HG03575 (cell line): Measurements from ENCODE around the gene UVRAG.
"Not testable (repeated sequence)": the region's sequence is repeated elsewhere in the genome, so short reads cannot be mapped to it uniquely, and the experiment has no call there.

ENCODE experiments used
- ATAC-seq: cut with Tn5 transposase; IDR thresholded peaks from one replicate; pipeline ENCODE4 v1.9.1; 2021; ENCODE audit not compliant: unreplicated experiment, insufficient number of reproducible peaks, low FRiP score; ENCODE audit errors: extremely low read depth

Gene UVRAG

GRCh38 chr11:76026862-76027261, 211.9 kb downstream of the UVRAG start:
- ATAC-seq = no peak

- no peak for ATAC-seq
These were observed 215.3 kb downstream of the UVRAG start for GRCh38 chr11:76030286-76030685.

- no peak for ATAC-seq
These were observed 216.1 kb downstream of the UVRAG start for GRCh38 chr11:76030968-76031590.

- no peak for ATAC-seq
These were observed 218.7 kb downstream of the UVRAG start for GRCh38 chr11:76033699-76034098.

- ATAC-seq = no peak
These were observed 220.0 kb downstream of the UVRAG start for GRCh38 chr11:76035020-76035419.

GRCh38 chr11:76038608-76039007, 223.6 kb downstream of the UVRAG start:
- no peak for ATAC-seq

GRCh38 chr11:76041208-76041607, 226.2 kb downstream of the UVRAG start:
- ATAC-seq = no peak

GRCh38 chr11:76044750-76045320, 229.8 kb downstream of the UVRAG start:
- no peak for ATAC-seq

GRCh38 chr11:76047231-76047630, 232.2 kb downstream of the UVRAG start:
- no peak for ATAC-seq

GRCh38 chr11:76047766-76048165, 232.8 kb downstream of the UVRAG start:
- no peak for ATAC-seq

- no peak for ATAC-seq
These were observed 233.8 kb downstream of the UVRAG start for GRCh38 chr11:76048763-76049162.

- ATAC-seq = no peak
These were observed 234.5 kb downstream of the UVRAG start for GRCh38 chr11:76049511-76049910.

- ATAC-seq = no peak
These were observed 236.9 kb downstream of the UVRAG start for GRCh38 chr11:76051937-76052336.

GRCh38 chr11:76054330-76054729, 239.3 kb downstream of the UVRAG start:
- no peak for ATAC-seq

GRCh38 chr11:76056876-76057275, 241.9 kb downstream of the UVRAG start:
- ATAC-seq = no peak

GRCh38 chr11:76060475-76061036, 245.5 kb downstream of the UVRAG start:
- not testable (repeated sequence) for ATAC-seq

- ATAC-seq = no peak
These were observed 247.7 kb downstream of the UVRAG start for GRCh38 chr11:76062733-76063132.

GRCh38 chr11:76064192-76064591, 249.2 kb downstream of the UVRAG start:
- ATAC-seq = no peak

GRCh38 chr11:76067099-76067498, 252.1 kb downstream of the UVRAG start:
- ATAC-seq = no peak

- ATAC-seq = no peak
These were observed 254.0 kb downstream of the UVRAG start for GRCh38 chr11:76069001-76069400.

GRCh38 chr11:76071090-76071489, 256.1 kb downstream of the UVRAG start:
- ATAC-seq = no peak
